ENCODE results near the gene ERI3.

Gene ERI3

DNA sequence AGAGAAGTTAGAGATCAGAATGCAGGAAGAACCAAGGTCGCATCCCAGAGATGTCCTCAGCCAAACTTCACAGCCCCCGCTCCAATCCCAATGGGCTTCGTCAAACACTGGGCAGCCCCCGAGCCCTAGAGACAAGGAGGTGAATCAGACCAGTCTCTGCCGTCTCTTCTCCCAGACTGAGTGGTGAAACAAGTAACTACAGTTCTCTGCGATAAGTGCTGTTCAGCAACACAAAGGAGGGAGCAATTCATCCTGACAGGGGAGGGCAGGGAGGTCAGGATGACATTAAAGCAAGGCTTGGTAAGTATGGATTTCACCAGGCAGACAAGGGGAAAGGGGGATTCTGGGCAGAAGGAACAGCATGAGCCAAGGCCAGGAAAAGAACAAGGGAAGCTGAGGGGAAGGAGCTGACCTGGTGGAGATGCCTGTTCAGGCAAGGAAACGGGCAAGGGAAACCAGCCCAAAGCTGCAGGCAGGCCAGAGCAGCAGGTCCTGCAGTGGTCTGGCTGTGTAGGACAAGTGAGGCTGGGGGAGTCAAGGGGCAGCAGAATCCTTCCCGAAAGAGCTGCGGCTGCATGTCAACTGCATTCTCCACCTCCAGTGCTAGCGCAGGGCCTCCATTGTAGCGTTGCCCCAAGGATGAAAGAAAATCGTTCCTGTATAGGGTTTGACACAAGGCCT lies 13.6 kb upstream of the ERI3 start:
- Histone ChIP-seq H3K36me3 (ENCODE audit: control insufficient read depth, insufficient read depth, low read length) (no peaks in the 10 kb centered on the region), H3K4me1 (ENCODE audit: control insufficient read depth, insufficient read depth, low read length, poor library complexity, severe bottlenecking) (no peaks in the 10 kb centered on the region), H3K27ac (ENCODE audit: low read depth, low read length, severe bottlenecking) (no peak overlapping the region), H3K4me3 (ENCODE audit: extremely low read depth, insufficient read depth, low read length, poor library complexity, severe bottlenecking) (no peak overlapping the region), H3K9me3 (ENCODE audit: control insufficient read depth, low read length) (no peaks in the 10 kb centered on the region)
- WGBS, 2 experiments (ENCODE audit: insufficient coverage in 2 of 2): 68 to 77% methylated on average over 9 to 12 of the region's 12 CpGs

DNA sequence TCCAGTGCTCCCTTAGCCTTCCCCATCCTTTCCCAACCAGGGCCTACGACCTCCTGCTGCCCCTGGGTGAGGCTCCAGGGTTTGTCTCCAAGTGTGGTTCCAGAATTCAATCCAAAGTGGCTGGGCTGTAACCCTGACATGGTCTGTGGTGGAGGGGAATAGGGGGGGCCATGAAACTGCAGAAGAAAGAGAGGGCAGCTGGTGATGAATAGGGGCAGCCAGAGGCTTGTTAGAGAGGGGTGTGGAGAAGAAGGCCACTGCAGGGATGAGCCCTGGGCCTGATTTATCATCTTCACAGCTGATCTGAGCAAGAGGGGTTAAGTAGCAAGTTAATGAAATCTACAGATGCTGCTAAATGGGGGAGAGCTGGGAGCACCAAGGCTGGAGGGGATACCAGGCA lies 12.9 kb upstream of the ERI3 start:
- Histone ChIP-seq H3K4me1 (ENCODE audit: control insufficient read depth, insufficient read depth, low read length, poor library complexity, severe bottlenecking) (no peaks in the 10 kb centered on the region), H3K36me3 (ENCODE audit: control insufficient read depth, insufficient read depth, low read length) (no peaks in the 10 kb centered on the region), H3K4me3 (ENCODE audit: extremely low read depth, insufficient read depth, low read length, poor library complexity, severe bottlenecking) (no peak overlapping the region), H3K27ac (ENCODE audit: low read depth, low read length, severe bottlenecking) (no peak overlapping the region), H3K9me3 (ENCODE audit: control insufficient read depth, low read length) (no peaks in the 10 kb centered on the region)
- WGBS, 2 experiments (ENCODE audit: insufficient coverage in 2 of 2): 67 to 100% methylated on average over 1 of the region's 1 CpG

DNA sequence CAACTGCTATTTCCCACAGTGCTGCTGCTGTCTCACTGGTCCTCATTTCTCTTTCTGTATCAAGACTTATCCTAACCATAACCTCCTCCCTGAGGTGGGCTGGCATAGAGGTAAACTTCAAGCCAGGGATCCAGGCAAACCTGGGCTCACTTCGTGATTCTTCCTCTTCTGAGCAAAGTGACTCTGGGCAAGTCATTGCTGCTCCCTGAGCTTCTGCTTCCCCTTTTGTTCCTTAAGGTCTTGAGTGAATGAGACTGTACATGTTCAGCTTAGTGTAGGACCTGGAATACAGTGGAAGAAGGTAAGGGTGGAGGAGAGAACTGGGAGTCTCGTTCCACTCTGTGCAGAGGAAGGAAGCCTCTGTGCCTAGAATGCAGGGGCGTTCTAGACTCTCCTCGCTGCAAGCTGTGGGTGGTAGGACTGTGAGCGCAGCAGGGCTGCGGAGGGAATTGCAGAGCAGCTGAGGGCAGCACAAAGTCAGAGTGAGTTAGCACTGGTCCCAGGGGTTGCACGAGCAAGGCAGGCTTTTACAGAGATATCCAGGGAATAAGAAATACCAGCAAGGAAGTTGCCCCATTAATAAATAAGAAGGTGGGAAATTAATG lies 11.4 kb upstream of the ERI3 start:
- 94% methylated on average over 7 of the region's 7 CpGs for WGBS, 2 experiments (ENCODE audit: insufficient coverage in 2 of 2)
- Histone ChIP-seq H3K4me3 (ENCODE audit: extremely low read depth, insufficient read depth, low read length, poor library complexity, severe bottlenecking) (no peak overlapping the region), H3K4me1 (ENCODE audit: control insufficient read depth, insufficient read depth, low read length, poor library complexity, severe bottlenecking) (no peaks in the 10 kb centered on the region), H3K36me3 (ENCODE audit: control insufficient read depth, insufficient read depth, low read length) (no peaks in the 10 kb centered on the region), H3K27ac (ENCODE audit: low read depth, low read length, severe bottlenecking) (no peak overlapping the region), H3K9me3 (ENCODE audit: control insufficient read depth, low read length) (no peaks in the 10 kb centered on the region)

DNA sequence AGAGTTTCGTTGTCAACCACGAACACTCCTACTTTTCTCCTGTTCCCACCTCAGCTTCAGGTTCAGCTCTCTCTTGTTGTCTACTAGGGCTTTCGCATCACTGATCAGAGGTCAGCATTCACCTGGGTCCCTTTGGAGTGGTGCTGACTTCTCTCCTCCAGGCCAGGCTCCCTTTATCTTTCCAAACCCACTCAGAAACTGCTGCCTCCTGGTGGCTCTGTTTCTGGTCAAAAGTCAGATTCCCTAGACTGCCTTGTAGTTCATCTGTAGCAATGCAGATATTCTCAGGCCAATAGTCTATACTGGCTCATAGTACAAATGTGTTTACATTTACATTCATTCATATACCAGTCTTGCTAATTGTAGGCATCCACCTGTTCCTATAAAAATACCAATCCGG lies 6.4 kb upstream of the ERI3 start:
- Histone ChIP-seq H3K9me3 (ENCODE audit: control insufficient read depth, low read length) (no peaks in the 10 kb centered on the region), H3K4me3 (ENCODE audit: extremely low read depth, insufficient read depth, low read length, poor library complexity, severe bottlenecking) (no peak overlapping the region), H3K4me1 (ENCODE audit: control insufficient read depth, insufficient read depth, low read length, poor library complexity, severe bottlenecking) (no peaks in the 10 kb centered on the region), H3K36me3 (ENCODE audit: control insufficient read depth, insufficient read depth, low read length) (no peaks in the 10 kb centered on the region), H3K27ac (ENCODE audit: low read depth, low read length, severe bottlenecking) (no peak overlapping the region)
- WGBS, 2 experiments (ENCODE audit: insufficient coverage in 2 of 2): 75 to 80% methylated on average over 3 to 4 of the region's 4 CpGs

DNA sequence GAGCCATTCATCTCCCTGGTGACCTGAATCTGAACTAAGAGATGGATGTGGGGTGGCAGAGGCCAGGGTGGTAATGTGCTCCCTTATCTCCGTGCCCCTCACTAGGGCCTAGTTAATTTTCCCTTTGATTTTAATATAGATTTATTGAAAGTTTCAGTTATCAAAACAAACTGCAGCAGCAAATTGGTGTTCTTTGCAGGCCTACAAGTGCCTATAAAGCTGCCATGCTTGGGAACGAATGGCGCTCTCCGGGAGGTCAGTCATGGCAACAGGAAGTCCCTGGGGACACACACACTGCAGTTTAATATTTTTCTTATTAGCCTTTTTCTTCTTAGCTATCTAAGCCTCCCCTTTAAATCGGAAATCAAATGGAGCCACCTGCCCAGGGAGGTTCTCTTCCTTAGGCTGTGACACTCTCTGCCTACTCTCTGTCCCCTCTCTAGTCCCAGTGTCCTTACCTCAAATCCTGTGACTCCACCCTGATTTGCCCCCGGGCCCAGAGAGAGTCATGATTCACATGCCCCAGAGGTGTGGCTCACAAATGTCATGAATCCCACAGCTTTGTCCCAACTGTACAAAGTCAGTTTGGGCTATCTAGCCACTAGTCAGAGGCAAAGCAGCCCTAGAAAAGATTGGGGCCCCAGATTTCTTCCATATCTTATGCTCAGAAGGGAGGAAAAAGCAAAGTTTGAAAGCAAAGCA lies 4.3 kb upstream of the ERI3 start:
- Histone ChIP-seq H3K27ac (ENCODE audit: low read depth, low read length, severe bottlenecking) (no peak overlapping the region), H3K4me1 (ENCODE audit: control insufficient read depth, insufficient read depth, low read length, poor library complexity, severe bottlenecking) (peaks cover under 1% of the 10 kb centered on the region), H3K9me3 (ENCODE audit: control insufficient read depth, low read length) (no peaks in the 10 kb centered on the region), H3K4me3 (ENCODE audit: extremely low read depth, insufficient read depth, low read length, poor library complexity, severe bottlenecking) (no peak overlapping the region), H3K36me3 (ENCODE audit: control insufficient read depth, insufficient read depth, low read length) (no peaks in the 10 kb centered on the region)
- 95 to 100% methylated on average over 4 to 5 of the region's 6 CpGs for WGBS, 2 experiments (ENCODE audit: insufficient coverage in 2 of 2)

DNA sequence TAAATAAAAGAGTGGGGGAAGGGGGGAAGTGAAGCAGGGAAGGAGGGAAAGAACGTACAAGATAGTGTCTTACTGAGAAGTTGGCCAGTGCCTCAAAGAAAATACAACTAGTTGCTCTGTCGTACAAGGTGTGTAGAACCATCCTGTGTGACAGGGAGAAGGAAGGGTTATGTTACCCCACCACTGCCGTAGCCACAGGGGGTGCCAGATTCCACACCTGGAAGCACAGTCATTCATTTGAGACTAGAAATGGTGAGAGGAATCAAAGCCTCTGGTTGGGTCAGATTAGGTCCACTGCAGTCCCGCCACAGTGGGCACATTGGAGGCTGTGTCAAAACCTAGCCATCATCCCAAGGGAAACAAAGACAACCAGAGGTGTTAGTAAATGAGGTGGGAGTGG lies 2.7 kb upstream of the ERI3 start:
- H3K4me3 ChIP-seq (ENCODE audit: extremely low read depth, insufficient read depth, low read length, poor library complexity, severe bottlenecking): no peak overlapping the region
- no peaks in the 10 kb centered on the region for H3K9me3 ChIP-seq (ENCODE audit: control insufficient read depth, low read length)
- H3K27ac ChIP-seq (ENCODE audit: low read depth, low read length, severe bottlenecking): no peak overlapping the region
- H3K36me3 ChIP-seq (ENCODE audit: control insufficient read depth, insufficient read depth, low read length): no peaks in the 10 kb centered on the region
- H3K4me1 ChIP-seq (ENCODE audit: control insufficient read depth, insufficient read depth, low read length, poor library complexity, severe bottlenecking): peaks cover 12% of the 10 kb centered on the region
- 85% methylated on average over 4 of the region's 4 CpGs for WGBS, 2 experiments (ENCODE audit: insufficient coverage in 2 of 2)

DNA sequence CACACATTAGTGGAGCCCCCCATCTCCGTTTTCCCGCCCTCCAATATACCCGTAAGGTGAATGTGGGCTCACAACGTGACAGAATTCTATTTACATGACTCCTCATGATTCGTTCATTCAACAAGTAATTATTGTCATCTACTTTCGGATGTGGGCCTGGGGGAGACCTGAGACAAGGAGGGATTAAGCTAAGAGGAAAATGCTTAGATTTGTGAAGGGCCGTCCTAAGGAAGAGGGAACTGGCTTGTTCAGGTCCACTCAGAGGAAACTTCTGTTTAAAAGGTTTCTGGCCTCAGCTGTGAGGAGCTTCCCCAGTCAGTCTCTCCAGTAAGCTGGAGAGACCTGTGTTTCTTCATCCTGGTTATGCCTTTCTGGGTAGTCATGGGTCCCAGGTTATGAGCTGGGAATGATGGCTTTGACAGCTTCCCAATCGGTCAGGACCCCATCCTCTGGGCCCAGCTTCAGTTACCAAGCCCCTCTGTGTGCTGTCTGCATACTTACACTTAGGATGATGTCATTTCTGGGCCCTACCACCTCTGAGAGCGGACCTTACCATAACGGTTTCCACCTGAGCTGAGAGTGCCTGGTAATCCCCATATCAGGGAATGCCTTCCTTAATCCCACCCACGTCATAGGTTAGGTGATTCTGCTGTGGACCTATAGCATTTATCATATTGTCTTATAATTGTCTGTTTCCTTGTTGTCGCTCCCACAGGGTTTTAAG lies 687 bp upstream of the ERI3 start:
- Histone ChIP-seq H3K4me1 (ENCODE audit: control insufficient read depth, insufficient read depth, low read length, poor library complexity, severe bottlenecking) (peaks cover 12% of the 10 kb centered on the region), H3K4me3 (ENCODE audit: extremely low read depth, insufficient read depth, low read length, poor library complexity, severe bottlenecking) (peak overlapping the region; percentile 80), H3K9me3 (ENCODE audit: control insufficient read depth, low read length) (no peaks in the 10 kb centered on the region), H3K27ac (ENCODE audit: low read depth, low read length, severe bottlenecking) (no peak overlapping the region), H3K36me3 (ENCODE audit: control insufficient read depth, insufficient read depth, low read length) (no peaks in the 10 kb centered on the region)
- 80 to 96% methylated on average over 7 to 8 of the region's 12 CpGs for WGBS, 2 experiments (ENCODE audit: insufficient coverage in 2 of 2)

DNA sequence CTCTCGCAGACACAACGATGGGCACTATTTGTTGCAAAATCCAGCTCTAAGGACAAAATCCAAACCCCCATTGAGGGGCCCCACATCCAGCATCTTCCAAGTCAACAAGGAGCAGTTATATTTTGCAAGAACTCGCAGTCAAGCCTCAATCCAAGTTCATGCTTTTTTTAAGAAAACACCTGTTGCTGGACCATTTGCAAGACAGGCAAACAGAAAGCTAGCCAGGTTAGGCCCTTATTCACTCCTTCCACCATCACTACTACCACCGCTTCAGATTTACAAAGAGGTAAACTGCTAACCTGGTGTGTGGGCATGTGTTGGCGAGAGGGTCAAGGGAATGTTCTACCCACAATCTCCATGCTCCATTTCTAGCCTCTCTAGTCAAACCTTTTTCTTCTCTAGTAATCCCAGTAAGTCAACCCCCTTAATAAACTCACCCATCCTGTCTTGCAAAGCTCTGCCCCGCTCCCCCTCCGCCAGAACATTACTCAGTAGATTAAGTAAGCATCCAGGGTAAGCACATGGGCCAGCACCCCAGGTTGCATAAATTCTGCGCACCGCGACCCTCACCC lies 703 bp downstream of the ERI3 start:
- H3K27ac ChIP-seq (ENCODE audit: low read depth, low read length, severe bottlenecking): peak overlapping the region; percentile 74
- 58 to 67% methylated on average over 6 of the region's 10 CpGs for WGBS, 2 experiments (ENCODE audit: insufficient coverage in 2 of 2)
- no peaks in the 10 kb centered on the region for H3K9me3 ChIP-seq (ENCODE audit: control insufficient read depth, low read length)
- H3K4me3 ChIP-seq (ENCODE audit: extremely low read depth, insufficient read depth, low read length, poor library complexity, severe bottlenecking): peak overlapping the region; percentile 80
- peaks cover 12% of the 10 kb centered on the region for H3K4me1 ChIP-seq (ENCODE audit: control insufficient read depth, insufficient read depth, low read length, poor library complexity, severe bottlenecking)
- H3K36me3 ChIP-seq (ENCODE audit: control insufficient read depth, insufficient read depth, low read length): peaks cover 7% of the 10 kb centered on the region

DNA sequence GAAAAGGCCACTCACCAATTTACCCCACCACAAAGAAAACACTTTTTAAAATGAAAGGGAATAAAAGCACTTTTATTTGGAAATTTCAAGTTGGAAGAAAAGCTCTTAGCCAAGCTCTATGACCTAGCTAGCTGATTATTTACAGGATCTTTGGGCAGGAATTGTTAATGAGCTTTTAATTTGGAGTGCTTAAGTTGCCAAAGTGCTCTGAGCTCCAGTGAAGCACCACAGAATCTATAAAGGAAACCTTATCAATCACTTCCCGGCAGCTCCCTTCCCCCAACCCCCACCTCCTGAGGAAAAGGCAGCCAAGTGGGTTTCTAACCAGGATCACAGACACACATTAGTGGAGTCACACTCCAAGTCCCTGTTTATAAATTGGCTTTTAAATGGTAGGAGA lies 1.5 kb downstream of the ERI3 start:
- H3K9me3 ChIP-seq (ENCODE audit: control insufficient read depth, low read length): no peaks in the 10 kb centered on the region
- WGBS, 2 experiments (ENCODE audit: insufficient coverage in 2 of 2): 40% methylated on average over 1 of the region's 1 CpG; no CpG with 5 or more reads in 1 of the 2 experiments
- H3K27ac ChIP-seq (ENCODE audit: low read depth, low read length, severe bottlenecking): no peak overlapping the region
- peaks cover 7% of the 10 kb centered on the region for H3K36me3 ChIP-seq (ENCODE audit: control insufficient read depth, insufficient read depth, low read length)
- peaks cover 12% of the 10 kb centered on the region for H3K4me1 ChIP-seq (ENCODE audit: control insufficient read depth, insufficient read depth, low read length, poor library complexity, severe bottlenecking)
- no peak overlapping the region for H3K4me3 ChIP-seq (ENCODE audit: extremely low read depth, insufficient read depth, low read length, poor library complexity, severe bottlenecking)

DNA sequence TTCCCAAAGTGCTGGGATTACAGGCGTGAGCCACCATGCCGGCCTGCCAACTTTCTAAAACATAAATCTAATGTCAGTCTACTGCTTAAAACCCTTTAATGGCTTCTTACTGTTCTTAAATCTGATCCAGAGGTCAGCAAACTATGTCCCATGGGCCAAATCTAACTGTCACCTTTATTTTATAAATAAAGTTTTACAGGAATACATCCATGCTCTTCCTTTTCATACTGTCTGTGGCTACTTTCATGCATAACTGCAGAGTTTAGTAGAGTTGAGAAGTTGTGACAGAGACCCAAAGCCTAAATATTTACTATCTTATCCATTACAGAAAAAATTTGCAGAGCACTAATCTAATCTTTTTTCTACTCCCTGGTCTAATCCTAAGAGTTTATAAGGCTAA lies 3.8 kb downstream of the ERI3 start:
- H3K9me3 ChIP-seq (ENCODE audit: control insufficient read depth, low read length): no peaks in the 10 kb centered on the region
- H3K4me3 ChIP-seq (ENCODE audit: extremely low read depth, insufficient read depth, low read length, poor library complexity, severe bottlenecking): no peak overlapping the region
- H3K36me3 ChIP-seq (ENCODE audit: control insufficient read depth, insufficient read depth, low read length): peaks cover 10% of the 10 kb centered on the region
- no peak overlapping the region for H3K27ac ChIP-seq (ENCODE audit: low read depth, low read length, severe bottlenecking)
- peaks cover 12% of the 10 kb centered on the region for H3K4me1 ChIP-seq (ENCODE audit: control insufficient read depth, insufficient read depth, low read length, poor library complexity, severe bottlenecking)
- WGBS, 2 experiments (ENCODE audit: insufficient coverage in 2 of 2): 96 to 100% methylated on average over 1 to 2 of the region's 2 CpGs
